HG03025 (cell line): Measurements from ENCODE around the gene RIMBP3C.
"Not testable (repeated sequence)": the region's sequence is repeated elsewhere in the genome, so short reads cannot be mapped to it uniquely, and the experiment has no call there.

ENCODE experiments used
- ATAC-seq: cut with Tn5 transposase; IDR thresholded peaks from one replicate; pipeline ENCODE4 v1.9.1; 2021; ENCODE audit warnings: mild to moderate bottlenecking, moderate library complexity; ENCODE audit not compliant: unreplicated experiment, low FRiP score

Gene RIMBP3C

DNA sequence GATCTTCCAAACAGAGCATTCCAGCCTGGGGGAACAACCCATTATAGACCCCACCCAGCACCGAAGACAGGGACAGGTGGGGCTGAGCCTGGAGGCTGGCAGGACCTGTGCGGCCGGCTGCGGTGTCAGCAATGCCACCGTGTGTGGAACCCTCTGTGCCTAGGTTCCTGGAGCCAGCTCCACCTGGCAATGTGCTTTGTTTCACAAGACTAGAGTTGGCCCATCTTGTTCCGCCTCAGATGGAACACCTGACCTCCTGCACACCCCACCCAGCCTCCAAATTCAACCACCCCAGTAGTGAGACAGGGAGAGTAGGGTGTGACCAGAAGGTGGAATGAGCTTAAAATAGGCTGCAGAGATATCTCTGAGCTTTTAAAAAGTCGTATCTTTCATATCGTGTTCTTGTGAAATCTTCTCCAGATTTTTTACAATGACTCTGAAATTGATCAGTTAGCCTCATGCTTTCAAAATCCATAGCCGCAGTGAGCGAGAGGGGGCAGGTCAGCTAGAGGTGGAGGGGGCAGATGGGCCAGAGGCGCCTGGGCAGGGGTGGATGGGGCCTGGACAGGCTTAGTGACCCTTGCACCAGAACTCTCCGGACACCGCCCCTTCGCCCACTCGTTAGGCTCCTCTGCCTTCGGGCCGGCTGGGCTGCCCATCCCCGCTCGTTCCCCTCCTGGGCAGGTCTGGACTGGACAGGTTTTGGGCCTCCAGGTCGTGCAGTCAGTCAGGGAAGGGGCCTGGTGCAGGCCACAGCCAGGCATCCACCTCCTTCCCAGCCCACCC lies 18.2 kb downstream of the RIMBP3C start:
- ATAC-seq: not testable (repeated sequence)

DNA sequence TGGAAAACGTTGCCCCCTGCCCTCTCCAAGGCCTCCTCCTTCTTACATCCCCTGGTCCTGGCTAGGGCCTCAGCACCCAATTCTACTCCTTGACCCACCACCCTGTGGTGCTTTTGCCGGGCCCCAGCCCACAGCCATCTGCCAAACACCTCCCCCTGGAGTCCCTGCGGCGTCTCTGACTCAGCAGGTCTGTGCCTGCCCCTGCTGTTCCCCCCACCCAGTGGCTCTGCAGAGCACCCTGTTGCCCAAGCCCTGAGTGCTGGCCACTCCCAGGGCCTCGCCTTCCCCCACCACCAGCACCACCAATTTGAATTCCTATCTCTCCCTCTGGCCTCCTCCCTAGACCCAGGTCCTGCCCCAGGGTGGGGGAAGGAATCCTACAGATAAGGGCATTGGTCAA lies 19.7 kb downstream of the RIMBP3C start:
- ATAC-seq: not testable (repeated sequence)

DNA sequence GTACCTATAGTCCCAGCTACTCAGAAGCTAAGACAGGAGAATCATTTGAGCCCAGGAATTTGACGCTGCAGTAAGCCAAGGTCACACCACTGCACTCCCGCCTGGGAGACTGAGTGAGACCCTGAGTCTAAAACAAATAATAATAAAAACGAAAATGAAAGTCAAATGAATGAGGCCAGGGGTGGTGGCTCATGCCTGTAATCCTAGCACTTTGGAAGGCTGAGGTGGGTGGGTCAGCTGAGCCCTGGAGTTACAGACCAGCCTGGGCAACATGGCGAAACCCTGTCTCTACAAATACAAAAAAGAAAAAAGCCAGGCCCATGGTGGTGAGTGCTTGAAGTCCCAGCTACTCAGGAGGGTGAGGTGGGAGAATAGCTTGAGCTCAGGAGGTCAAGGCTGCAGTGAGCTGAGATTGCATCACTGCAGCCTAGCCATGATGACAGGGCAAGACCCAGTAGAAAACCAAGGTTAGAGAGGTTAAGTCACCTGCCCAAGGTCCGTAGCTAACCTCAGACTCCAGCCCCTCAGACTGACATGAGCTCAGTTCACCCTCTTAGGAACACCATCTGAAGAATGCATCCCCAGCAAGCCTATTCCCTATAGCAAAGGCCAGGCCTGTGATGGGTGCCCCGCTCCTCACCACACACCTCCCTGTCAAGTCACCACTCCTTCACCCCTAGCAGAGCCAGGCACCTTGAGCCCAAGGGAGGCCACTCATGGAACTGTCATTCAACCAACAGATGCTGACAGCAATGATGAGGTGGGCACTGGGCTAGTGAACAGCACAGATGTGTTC lies 24.4 kb downstream of the RIMBP3C start:
- not testable (repeated sequence) for ATAC-seq

DNA sequence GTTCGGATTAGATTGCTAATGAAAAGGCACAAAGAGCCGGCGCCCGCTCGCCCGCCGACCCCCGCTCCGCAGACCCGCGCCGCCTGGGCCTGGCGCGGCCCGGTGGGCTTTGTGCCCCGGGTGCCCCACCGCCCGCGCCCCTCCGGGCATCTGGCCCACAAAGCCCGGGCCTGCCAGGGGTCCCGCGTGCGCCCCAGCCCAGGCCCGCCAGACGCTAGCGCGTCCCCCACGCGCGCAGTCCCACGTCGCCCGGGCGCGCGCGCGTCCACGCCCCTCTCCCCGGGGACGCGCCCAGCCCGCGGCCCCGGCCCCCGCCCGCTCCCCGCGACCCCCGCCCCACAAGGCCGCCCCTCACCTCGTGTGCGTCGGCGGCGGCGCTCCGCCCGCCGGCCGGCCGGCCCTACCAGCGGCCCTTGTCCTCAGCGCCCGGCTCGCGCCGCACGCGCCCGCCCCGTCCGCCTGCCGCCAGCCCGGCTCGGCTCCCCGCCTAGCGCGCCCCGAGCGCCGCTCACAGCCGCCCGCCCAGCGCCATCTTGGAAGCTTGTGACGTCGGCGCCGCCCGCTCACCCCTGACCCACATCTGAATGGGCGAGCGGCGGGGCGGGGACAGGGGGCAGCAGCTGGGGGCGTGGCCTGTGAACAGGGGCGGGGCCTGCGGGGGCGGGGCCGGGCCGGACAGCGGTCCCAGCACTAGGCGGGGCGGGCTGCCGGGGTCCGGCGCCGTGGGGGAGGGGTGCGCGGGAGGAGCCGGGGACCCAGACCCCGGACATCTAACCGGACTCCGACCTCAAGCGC lies 34.1 kb downstream of the RIMBP3C start:
- not testable (repeated sequence) for ATAC-seq

DNA sequence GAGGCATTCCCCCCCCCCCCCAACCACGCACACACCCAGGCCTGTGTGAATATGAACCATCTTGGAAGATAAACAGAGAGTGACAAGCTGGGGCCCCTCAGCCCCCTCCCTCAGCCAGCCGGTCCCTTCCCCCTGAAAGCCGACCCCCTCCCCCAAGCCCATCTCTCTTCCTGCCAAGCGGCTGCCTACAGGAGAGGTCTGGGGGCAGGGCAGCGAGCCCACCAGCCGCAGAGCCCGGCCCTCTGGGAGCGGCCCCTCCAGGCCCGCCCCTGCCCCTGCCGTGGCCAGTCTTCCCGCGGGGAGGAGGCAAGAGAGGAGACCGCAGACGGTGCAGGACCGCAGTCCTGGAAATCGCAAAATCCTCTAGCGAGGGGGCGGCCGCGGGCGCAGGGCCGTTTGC lies 34.7 kb downstream of the RIMBP3C start:
- ATAC-seq: not testable (repeated sequence)

DNA sequence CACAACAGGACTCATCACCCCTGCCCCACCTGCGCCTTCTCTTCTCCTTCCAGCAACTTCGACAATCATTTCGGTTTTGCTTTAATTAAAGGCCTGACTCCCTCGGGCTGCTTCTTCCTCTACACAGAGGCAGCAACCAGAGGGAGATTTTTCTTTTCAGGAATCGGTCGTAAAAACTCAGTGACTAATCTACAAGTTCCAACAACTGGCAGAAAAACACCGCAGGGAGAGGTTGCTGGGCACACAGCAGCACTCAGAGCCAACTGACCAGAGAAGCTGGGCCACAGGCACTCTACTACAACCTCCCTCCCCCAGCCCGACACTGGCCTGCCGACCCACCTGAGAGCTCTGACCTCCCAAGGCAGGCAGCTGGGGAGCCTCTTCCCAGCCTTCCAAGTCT lies 36.0 kb downstream of the RIMBP3C start:
- not testable (repeated sequence) for ATAC-seq

DNA sequence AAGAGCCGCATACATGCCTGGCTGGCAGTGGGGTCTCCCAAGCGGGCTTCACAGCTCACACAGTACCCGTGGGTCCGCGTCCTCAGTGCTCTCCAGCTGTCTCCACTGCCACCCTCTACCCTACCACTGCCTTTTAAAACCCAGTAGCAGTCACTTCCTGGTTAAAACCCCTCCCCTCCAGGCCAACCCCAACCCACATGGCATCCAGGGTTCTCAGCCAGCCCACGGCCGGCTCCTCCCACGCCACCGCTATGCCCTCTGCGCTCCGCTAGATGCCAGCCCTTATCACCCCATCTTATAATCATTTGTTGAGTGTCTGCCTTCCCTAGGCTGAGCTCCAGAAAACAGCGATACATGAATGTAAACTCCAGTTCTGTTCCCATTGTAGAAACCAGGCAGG lies 37.1 kb downstream of the RIMBP3C start:
- not testable (repeated sequence) for ATAC-seq

DNA sequence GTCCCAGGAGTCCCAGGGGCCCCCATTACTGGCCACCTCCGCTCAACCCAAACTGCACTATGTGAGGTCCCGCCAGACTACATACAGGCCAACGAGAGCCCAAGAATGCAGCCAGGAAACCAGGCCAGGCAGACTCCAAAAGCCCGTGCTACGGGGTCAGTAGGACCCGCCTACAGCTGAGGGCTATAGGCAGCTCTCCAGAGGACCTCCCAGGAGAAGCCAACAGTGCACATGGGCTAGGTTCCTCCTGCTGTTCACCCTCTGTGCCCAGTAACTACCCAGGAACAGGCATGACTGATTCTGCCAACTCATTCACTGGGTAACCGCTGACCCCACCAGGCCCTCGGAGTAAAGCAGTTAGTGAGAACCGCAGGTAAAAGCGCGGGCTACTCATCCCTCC lies 39.2 kb downstream of the RIMBP3C start:
- ATAC-seq: not testable (repeated sequence)

DNA sequence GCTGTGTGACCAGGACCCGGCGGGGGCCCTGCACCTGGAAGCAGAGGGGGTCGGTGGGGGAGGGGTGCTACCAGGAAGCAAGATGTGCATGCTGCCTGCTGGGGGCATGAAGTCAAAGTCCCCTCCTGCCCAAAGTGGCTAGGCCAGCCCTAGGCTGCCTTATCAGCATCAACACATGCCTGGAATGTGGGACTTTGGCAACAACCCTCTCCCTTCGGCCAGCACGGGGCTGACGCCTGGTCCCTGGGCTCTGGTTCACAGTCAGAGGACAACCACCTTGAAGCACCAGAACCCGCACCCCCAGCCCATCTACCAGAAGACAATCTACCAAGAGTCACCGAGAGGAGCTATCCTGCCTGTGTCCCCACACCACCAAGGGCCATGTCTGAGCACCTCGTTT lies 40.9 kb downstream of the RIMBP3C start:
- not testable (repeated sequence) for ATAC-seq

DNA sequence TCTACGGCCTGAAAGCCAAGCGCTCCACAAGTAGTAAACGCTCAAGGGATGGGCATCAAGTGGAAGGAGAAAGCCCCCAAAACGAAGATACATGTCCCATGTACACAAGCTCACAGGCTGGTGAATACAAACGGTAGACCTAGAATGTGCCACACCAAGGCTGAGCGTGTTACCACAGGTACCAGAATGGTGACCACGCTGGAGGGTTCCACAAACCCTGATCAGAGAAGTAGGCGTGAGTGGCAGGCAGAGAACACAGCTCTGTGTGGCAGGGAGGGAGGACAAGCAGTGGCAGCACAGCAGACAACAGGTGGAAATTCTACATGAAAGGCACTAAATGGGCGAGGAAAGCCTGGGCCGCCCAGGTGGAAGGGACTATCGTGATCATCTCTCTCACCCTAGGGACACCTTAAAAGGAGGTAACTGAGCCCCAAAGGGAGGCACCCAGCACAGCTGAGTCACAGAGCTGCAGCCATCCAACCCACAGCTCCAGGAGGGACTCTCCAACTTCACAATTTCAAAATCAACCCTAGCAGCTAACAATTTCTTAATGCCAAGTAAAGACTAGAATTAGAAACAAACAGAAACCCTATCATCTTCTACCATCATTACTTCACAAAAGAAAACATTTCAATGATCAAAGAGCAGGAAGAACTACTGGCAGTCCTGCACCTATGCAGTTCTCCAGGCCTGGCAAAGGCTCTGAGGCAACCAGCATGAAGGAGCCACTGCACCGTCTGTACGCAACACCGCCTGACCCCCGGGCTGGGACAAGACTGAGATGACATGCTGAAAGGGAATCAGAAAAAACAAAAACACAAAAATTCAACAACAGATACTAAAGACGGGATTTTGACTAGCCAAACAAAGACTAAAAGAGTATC lies 51.4 kb downstream of the RIMBP3C start:
- ATAC-seq: not testable (repeated sequence)

DNA sequence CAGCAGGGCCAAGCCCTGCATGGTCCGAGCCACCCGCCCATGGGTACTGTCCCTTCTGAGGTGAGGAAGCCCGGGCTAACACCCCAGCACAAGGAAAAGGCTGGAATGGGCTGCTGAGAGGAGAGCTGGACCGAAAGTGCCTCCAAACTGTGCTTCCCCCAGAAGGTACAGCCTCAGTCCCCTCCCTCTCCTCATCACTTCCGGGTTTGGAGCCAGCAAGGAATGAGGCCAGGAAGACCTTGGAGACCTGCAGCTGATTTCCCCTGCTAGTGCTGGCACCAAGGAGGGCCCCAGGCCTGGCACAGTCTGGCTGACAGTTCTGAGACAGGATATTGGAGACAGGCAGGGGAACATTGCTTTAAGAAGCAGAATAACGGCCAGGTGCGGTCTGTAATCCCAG lies 52.8 kb downstream of the RIMBP3C start:
- not testable (repeated sequence) for ATAC-seq

DNA sequence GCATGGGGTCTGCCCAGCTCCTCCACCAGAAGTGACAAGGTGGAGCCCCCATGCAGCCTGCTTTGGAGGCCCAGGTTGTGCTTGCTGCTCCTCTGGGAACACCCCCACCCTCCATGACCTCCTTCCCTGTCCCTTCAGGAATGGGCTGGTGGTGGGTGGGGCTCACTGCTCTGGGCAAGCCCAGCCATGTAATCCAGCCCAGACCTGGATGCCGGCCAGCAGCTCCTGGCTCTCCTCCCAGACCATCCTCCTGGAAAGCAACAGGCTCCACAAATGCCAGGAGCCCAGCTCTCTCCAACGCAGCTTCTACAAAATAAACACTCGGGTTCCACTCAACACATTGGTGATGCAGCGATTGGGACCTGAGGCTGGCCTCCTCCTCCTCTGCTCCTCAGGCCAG lies 53.3 kb downstream of the RIMBP3C start:
- ATAC-seq: not testable (repeated sequence)
